Stimulated activated CD4-positive, alpha-beta T cell treated with anti-CD3 and anti-CD28 coated beads, Interleukin-12 subunit alpha, Interleukin-12 subunit beta, amount 100 ng/mL, for 4 hours (primary cell): ENCODE results near the gene SFPQ.

Experiments
- DNase-seq: peaks from one replicate; pipeline ENCODE4 v3.0.0-alpha.2; 2020

Gene SFPQ

DNA sequence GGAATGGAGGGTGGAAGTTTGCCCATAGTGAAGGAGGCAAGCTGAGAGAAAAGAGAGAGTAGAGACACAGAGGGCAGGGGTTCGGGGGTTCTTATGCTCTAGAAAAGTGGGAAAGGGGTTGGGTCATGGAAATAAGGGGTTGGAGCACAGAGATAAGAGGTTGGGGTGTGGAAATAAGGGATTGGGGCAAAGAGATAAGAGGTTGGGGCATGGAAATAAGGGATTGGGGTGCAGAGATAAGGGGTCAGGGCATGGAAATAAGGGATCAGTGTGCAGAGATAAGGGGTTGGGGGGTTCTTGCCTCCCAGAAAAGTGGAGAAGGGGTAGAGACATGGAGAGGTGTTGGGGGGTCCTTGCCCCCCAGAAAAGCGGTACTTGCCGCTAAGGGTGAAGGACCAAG, 56.2 kb downstream of the SFPQ start:
- DNase-seq, result no peak
